COLO829 (cell line): ENCODE measurements around the gene AQP12A.
"Not testable (repeated sequence)": the region's sequence is repeated elsewhere in the genome, so short reads cannot be mapped to it uniquely, and the experiment has no call there.

Source experiments
- DNase-seq: peaks from one replicate; pipeline ENCODE4 v3.0.0; 2012; ENCODE audit warnings: low spot score

AQP12A gene

GRCh38 chr2:240691631-240692420, at the start of gene AQP12A:
TSS of gene AQP12A (plus strand) at chr2:240691866. CDS start at chr2:240691914, 48 bp downstream.
- DNase-seq, result not testable (repeated sequence)

GRCh38 chr2:240642061-240642805, 49.4 kb upstream of the AQP12A start:
- no peak for DNase-seq

GRCh38 chr2:240642806-240643092, 48.9 kb upstream of the AQP12A start:
- DNase-seq, result no peak

GRCh38 chr2:240643093-240643810, 48.4 kb upstream of the AQP12A start:
- no peak for DNase-seq

- no peak for DNase-seq
Observed at GRCh38 chr2:240643811-240644150, 47.9 kb upstream of the AQP12A start.

GRCh38 chr2:240644171-240644651, 47.5 kb upstream of the AQP12A start:
- no peak for DNase-seq

- DNase-seq, result no peak
Observed at GRCh38 chr2:240644859-240645301, 46.8 kb upstream of the AQP12A start.

- DNase-seq, result no peak
Observed at GRCh38 chr2:240645346-240645745, 46.3 kb upstream of the AQP12A start.

GRCh38 chr2:240645801-240646175, 45.9 kb upstream of the AQP12A start:
- no peak for DNase-seq

GRCh38 chr2:240646176-240646899, 45.3 kb upstream of the AQP12A start:
- DNase-seq, result no peak

- no peak for DNase-seq
Observed at GRCh38 chr2:240646900-240647502, 44.7 kb upstream of the AQP12A start.

GRCh38 chr2:240647503-240648154, 44.0 kb upstream of the AQP12A start:
- DNase-seq, result no peak

- DNase-seq, result no peak
Observed at GRCh38 chr2:240648155-240648649, 43.5 kb upstream of the AQP12A start.

- no peak for DNase-seq
Observed at GRCh38 chr2:240648650-240649275, 42.9 kb upstream of the AQP12A start.

GRCh38 chr2:240649331-240649730, 42.3 kb upstream of the AQP12A start:
- no peak for DNase-seq

GRCh38 chr2:240650254-240650965, 41.3 kb upstream of the AQP12A start:
- DNase-seq, result no peak

GRCh38 chr2:240651185-240651584, 40.5 kb upstream of the AQP12A start:
- no peak for DNase-seq

GRCh38 chr2:240655931-240656886, 35.5 kb upstream of the AQP12A start:
- DNase-seq, result no peak

GRCh38 chr2:240659883-240660282, 31.8 kb upstream of the AQP12A start:
- not testable (repeated sequence) for DNase-seq
